Measurements from ENCODE around the gene CCDC102B. TPM values are rescaled to one million over a fixed set of nuclear protein-coding genes. Genes with fewer than 3 reads are reported as not detected.
"Not testable (repeated sequence)": the region's sequence is repeated elsewhere in the genome, so short reads cannot be mapped to it uniquely, and the experiment has no call there.

Gene CCDC102B
- polyA plus RNA-seq, 1 donor: 13.1 TPM

DNA sequence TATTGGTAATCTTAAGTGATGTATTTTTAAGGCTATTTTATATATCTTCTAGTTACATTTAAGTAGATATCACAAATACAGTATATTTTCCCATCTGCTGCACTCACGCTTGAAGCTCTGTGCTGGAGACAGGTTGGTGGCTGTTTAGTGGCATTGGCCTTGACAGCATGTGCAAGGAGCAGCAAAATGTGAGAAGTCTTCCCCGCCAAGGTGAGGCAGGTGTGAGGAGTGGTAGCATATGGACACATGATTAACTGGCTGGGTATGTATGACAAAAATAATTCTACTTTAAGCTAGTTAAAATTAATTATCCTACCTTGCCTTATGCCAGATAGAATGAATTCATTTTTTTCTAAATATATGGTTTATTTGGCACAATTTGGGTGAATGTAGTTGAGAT, 117.2 kb downstream of the CCDC102B start:
- no peak for DNase-seq

DNA sequence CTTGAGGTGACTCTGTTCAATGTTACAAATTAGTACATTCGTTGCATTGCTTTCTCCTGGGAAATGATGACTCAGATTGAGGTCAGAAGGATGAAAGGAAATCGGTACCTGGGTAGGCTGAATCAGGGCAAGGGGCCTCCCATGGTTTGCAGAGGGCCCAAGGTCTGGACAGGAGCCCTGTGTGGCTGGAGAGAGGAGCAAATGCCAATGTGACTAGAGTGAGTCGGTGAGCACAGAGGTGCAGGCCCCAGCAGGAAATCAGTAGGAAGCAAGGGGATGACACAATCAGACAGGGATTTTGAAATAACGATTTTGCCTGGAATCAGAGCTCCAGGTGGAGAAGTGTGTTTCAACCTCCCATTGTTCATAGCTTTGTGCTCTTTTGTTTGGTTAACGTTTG, 118.9 kb downstream of the CCDC102B start:
- no peak for DNase-seq

DNA sequence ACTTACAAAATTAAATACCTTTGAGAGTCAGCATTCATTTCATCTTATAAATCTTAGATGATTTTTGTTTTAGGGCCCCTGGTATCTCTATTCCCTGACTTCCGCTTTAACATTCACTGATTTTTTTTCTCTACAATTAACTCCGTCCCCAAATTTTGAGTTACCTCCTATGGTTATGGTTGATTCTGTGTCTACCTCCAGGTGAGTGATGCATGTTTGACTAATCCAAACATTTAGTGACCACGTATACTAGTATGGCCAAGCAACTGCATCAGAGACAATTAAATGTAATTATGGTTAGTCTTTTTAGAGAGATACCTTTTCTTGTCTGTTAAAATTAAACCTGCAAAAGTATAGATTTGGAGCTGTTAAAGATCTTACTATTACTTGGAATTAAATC, 120.3 kb downstream of the CCDC102B start:
- no peak for DNase-seq

DNA sequence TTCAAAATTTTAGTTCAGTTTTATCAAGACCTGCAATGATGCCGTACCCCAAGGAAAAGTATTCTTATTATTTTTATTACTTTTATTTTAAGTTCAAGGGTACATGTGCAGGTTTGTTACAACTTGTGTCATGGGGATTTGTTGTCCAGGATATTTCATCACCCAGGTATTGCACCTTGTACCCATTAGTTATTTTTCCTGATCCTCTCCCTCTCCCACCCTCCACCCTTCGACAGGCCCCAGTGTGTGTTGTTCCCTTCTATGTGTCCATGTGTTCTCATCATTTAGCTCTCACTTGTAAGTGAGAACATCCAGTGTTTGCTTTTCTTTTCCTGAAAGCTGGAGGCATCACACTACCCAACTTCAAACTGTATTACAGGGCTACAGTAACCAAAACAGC, 122.0 kb downstream of the CCDC102B start:
- no peak for DNase-seq

DNA sequence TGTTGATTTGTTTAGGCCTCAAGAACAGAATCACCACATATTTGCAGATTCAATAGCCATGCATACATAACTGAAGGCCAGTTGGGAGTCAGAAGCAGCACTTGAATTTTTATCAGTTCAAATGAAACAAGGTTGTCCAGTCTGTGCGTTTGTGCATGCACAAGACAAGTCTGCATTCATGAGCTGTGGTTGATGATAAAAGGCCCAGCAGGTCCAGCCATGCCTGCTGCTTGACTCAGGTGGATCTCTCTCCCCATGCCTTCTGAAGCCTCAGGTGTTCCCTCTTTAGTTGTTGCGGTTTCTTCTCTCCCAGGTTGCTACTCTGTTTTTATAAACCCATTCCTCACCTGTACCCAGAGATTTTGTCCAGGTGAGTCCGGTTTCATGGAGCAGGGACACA, 124.5 kb downstream of the CCDC102B start:
- DNase-seq: no peak

DNA sequence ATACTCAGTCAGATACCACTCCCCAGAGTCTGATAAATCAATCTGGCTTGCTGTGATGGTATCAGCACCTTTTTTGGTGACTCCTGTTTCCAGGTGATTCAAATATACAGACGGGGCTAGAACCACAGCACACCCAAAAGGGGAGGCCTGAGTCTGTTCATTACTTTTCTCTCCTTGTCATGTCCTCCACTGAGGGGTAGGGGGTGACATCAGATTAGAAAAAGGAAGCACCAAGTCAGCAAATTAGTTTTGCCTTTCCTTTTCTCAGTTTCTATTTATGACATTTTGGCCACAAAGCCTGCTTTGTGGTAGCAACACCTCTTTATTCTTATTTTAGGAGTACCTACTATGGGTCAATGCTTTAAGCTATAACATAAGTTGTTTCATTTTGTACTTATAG, 127.4 kb downstream of the CCDC102B start:
- DNase-seq: no peak

DNA sequence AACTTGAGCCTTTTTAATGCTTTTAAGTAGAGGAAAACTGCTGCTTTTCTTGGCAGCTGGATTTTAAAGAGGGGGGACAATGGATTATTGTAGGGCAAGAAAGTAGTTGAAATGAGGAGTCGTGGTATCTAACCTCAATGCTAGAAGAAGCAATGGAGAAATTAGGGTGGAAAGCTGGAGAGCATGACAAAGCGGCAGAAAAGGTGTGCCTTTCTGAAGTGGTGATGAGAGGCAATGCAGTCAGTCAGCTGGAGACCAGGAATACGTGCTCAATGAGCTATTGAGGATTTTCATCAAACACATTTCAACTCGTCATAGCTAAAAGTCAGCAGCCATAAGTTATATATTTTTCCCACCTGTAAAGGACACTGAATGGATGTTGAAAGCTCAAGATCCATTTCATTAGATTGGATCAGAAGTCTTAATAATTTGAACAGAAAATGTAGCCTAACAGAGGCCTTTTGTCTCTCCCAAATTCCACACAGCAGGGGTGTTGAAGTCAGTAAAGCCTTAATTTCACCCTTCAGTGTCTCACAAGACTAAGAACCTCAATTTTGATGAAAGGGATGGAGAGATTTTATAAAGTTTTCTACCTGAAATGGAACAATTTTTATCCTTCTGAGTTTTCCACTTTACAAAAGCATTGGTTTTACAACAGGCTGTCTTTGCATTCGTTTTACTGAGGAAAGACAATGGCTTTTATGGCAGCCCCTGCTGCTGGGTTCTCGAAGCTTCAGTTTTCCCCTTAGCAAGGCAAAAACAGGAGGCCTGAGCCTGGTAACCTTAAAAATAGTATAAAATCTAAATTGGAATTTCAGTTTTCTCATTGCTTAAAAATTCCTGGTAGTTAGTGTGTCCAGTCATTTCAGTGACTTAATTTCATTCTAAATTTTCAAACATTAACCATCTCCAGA, 131.1 kb downstream of the CCDC102B start:
- DNase-seq: no peak

DNA sequence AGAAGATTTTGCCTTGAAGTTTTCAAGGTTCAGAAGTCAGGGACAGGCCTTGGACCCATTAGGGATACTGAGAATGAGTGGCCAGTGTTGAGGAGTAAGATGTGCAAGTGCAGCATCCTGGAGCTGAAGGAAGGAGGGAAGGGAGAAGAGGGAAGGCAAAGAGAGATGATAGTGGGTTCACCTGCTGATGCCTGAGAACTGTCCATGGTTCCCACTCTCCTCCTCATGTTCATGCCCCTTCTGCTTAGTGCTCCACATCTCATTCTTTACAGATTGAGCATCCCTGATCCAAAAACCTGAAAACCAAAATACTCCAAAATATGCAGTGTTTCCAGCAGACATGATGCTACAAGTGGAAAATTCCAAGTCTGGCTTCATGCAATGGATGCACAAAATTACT, 137.8 kb downstream of the CCDC102B start:
- DNase-seq: no peak

DNA sequence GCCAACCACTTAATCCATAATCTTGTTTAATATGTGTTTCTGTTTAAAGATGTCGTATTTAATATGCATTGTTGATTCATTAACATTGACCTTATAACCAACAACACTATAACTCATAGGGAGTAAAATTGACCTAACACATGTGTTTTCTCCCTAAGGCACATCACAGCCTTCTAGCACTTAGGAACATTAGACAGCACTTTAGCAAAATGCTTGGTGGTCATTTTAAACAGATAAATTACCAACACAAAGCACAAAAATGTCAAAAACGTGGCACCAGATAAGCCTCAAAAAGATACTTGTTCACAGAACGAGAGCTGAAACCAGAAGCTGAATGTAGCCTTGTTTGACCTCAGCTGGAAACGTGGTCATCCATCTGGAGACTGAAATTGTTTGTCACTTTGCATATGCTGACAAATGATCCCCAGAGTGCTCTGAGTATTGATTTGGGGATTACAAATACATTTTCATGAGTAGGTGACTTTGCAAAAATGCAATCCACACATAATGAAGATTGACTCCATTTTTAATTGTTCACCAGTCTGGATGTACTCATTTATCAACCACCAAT, 139.2 kb downstream of the CCDC102B start:
- DNase-seq: no peak

DNA sequence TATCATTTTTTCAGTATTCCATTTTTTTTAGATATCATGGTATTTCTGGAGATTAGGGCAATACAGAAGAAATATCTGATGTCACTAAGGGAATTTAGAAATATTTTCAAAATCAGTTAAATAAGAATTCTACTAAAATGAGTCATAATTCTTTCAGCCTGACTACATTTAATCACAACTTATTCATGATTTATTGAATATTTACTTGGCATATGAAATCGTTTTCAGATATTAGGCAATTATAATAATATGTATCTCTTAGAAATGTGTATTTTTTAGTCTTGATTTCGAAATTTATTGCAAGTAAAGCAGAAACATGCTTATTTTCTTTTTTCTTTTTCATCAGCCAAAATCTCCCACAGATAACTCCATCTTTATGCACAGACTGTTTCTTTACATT, 142.2 kb downstream of the CCDC102B start:
- DNase-seq: no peak

DNA sequence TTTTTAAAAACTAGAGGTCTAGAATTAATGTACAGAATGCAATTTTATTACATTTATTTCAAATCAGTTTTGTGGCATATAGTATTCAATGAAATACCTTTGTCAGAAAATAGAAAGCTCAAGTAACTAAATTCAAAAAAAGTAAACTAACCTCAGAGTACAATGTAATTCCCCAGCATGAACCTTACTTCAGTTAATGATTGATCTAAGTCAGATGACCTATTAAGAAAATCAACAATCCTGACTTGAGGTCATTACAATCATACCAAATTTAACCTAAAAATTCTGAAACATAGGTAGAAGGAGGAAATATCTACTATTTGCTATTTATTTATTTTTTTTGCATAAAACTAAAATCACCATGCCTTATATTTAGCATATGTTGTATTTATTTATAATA, 142.9 kb downstream of the CCDC102B start:
- DNase-seq: no peak

DNA sequence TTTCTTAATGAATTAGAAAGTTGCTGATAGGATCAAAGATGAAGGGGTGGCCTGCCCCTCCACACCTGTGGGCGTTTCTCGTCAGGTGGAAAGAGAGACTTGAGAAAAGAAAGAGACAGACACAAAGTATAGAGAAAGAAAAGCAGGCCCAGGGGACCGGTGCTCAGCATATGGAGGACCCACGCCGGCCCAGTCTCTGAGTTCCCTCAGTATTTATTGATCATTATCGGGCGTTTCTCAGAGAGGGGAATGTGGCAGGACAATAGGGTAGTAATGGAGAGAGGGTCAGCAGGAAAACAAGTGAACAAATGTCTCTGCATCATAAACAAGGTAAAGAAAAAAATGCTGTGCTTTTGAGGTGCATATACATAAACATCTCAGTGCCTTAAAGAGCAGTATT, 144.3 kb downstream of the CCDC102B start:
- no peak for DNase-seq

DNA sequence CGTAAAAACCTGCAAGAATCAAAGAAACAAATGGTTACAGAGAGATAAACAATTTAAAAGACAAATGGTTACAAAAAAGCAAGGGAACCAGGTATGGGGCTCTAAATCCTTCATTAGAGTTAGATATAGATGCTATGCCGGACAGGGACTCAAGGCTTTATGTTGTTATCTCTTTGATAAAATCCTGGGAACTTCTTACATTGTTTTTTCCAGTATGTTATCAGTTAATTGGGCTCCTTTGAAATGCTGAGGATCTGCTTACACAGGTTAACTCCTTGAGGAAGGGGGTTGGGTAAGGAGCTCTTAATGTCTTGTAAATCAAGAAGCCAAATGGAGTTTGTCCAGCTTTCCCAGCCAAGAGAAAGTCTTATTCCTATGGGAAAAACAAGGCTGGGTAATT, 146.0 kb downstream of the CCDC102B start:
- not testable (repeated sequence) for DNase-seq

DNA sequence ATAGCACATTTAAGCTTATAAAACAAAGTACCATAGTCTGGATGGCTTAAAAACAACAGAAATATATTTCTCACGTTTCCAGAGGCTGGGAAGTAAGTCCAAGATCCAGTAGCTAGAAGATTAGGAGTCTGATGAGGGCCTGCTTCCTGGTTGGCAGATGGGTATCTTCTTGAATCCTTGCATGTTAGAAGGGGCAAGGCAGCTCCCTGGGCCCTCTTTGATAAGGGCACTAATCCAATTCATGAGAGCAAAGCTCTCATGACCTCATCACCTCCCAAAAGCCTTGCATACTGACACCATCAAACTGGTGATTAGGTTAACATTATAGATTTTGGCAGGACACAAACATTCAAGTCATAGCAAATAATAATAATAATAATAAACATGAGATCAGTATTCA, 146.4 kb downstream of the CCDC102B start:
- DNase-seq: no peak

DNA sequence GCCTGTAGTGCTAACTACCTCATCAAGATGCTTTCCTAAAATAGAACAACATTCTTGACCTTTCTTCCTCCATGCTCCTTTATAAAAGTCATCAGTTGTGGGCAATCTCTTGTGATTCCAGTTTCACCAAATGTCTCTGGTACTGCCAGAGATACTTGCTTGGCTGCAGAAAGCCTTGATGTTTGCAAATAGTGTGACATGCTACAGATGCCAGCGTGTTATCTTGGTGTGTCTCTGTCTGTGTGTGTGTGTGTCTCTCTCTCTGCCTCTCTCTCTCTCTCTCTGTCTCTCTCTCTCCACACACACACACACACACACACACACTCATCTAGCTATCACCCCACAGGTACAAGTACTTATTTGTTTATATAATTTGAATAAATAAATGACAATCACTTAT, 146.9 kb downstream of the CCDC102B start:
- DNase-seq: no peak

DNA sequence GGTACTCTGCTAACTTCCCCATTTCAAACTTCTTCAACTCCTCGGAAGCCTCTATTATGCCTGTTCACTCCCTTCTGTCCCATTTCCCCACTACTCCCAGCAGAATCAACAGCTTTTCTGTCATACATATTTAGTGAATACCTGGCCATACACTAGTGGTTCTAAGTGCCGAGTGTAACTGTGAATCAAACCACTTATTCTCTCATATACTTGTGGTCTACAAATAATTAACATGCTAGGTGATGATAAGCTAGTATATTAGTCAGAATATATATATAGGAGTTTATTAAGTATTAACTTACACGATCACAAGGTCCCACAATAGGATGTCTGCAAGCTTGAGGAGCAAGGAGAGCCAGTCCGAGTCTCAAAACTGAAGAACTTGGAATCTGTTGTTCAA, 150.7 kb downstream of the CCDC102B start:
- no peak for DNase-seq

DNA sequence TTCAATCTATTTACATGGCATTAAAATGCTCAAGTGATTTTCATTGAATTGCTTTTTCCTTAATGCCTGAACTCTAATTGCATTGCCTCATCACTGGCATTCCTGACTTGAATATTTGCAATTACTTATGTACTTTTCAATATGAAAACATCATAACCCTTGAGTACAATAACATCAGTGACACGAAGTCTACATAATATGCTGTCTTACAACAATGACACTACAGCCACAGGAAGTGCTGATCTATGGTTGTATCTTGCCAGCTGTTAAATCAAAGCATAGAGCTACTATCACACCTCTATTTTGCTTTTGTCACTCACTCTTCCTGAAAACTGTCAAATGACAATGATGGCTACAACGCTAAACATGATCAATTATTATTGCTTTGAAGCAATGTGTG, 156.9 kb downstream of the CCDC102B start:
- no peak for DNase-seq

DNA sequence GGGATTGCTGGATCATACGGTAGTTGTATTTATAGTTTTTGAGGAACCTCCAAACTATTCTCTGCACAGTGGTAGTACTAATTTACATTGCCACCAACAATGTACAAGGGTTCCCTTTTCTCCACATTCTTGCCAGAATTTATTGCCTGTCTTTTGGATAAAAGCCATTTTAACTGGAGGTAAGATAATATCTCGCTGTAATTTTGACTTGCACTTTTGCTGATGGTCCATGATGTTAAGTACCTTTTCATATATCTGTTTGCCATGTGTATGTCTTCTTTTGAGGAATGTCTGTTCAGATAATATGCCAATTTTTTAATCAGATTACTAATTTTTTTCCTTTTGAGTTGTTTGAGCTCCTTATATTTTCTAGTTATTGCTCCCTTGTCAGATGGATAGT, 158.8 kb downstream of the CCDC102B start:
- DNase-seq: no peak

DNA sequence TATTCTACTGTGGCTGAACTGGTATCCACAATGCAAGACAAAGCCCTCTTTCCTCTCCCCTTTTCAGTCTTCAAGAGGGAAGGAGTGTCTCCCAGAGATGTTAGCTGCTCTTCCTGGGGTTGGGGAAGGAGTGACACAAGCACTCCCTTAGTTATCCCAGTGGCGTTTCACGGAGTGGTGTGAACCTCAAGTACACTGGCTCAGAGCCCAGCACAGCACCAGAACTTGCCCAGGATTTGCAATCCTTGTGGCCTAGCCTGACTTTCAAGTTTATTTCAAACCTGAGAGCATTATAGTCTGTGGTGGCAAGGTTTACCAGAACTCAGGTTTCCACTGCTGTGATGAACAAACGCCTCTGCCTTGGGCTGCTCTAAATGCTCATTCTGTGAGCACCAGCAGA, 162.5 kb downstream of the CCDC102B start:
- DNase-seq: no peak

DNA sequence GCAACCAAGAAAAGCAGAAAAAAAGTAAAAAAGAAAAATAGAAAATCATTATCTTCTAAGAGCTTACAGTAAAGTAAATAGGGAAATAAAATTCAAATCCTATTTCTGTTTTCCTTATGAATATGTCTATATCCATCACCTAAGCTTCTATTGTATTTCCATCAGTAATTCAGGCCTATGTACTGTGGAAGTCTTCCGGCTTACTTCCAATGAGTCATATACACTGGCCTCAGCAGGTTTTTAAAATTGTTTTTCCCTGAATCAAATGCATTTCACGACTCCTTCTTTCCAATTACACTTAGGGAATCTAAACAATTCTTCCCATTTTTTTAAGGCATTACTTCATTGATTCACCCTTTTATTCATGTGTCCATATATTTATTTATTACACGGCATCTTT, 164.7 kb downstream of the CCDC102B start:
- no peak for DNase-seq

DNA sequence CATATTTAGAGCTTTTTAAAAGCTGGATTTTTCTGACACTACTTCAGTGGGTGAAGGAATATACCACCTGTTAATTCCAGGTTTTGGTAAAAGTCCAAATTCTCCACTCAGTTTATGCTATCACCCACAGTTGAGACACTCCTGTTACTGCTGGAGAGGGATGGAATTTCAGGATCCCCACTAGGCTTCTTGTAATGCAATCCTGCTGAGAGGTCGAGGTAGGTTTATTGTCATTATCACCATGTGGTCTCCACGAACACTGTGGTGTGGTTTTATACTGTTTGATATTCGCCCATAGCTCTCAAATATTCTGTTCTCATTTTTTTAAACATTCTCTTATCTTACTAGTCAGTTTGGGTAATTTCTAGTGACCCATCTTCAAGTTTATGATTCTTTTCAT, 167.9 kb downstream of the CCDC102B start:
- DNase-seq: no peak

DNA sequence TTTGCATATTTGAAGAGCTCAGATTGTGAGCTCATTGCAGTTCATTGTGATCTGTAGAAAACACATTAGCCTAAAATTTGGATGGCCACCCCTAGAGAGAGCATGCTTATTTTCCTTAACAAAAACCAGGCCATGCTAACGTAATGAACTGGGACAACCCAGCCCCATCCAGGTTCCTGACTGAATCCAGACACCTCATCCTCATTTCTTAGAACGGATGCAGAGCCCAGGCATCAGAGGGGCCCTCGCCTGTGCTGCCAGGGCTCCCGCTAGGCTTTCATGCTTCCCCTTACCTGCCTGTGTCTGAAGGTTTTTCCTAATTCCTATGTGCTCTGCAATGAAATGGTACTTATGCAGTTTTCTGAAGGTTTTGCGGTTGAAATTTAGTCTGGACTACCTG, 171.1 kb downstream of the CCDC102B start:
- no peak for DNase-seq

DNA sequence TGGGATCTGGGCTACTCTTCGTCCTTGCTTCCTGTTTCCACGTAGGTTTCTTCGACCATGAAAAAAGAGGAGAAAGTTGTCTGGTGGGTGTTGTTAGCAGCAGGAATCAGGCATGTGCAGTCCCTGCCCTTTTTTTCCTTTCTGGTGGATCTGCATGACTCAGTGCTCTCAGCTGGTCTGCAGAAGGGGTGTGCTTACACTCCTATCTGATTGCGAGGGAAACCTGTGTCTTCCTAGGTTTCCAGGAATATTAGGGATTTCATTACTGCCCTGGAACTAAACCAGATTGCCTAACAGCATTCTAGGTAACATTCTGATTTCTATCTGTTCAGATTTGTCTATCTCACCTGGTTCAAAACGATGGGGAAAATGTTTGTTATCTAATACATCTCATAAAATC, 174.3 kb downstream of the CCDC102B start:
- DNase-seq: no peak

DNA sequence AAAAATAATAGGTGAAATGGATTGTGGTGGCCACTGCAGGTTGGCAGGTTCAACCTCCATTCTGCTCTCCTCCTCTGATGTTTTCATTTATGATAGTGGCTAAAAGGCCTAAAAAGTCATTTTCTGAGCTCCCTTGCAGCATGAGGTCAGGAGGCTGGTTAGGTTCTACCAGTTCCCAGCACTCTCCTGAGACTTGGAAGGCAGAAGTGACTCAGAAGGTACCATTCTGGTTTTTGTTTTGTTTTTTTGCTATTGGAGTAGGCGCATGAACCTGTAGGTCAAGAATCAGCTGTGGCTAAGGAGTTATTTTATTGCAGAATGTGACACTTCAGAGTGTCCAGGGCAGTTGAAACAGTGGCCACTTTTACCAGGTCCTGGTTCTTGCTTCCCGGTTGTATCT, 181.9 kb downstream of the CCDC102B start:
- DNase-seq: no peak

DNA sequence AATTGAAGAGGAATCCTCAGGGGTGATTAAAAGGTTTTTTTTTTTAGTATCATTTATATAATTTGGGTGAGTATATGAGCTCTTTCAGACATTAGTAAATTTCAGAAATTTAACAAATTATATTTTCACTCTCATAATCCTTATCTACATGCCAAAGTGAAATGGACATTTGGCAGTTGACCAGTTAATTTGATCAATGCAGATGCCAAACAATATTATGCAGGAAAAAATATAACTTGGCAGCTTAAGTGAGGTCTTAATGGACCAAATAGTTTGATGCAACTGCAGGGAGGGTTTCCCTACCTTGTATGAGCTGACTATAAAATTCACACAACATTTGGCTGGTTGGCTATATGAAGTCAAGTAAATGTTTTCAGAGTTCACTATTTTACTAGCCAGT, 185.2 kb downstream of the CCDC102B start:
- no peak for DNase-seq

Data from hindlimb muscle (tissue), 1 donor.